ENCODE results near the gene C1orf21. TPM values are rescaled to one million over a fixed set of nuclear protein-coding genes. Genes with fewer than 3 reads are reported as not detected.

C1orf21 gene
- polyA plus RNA-seq, 1 experiment = 4.3 TPM

DNA sequence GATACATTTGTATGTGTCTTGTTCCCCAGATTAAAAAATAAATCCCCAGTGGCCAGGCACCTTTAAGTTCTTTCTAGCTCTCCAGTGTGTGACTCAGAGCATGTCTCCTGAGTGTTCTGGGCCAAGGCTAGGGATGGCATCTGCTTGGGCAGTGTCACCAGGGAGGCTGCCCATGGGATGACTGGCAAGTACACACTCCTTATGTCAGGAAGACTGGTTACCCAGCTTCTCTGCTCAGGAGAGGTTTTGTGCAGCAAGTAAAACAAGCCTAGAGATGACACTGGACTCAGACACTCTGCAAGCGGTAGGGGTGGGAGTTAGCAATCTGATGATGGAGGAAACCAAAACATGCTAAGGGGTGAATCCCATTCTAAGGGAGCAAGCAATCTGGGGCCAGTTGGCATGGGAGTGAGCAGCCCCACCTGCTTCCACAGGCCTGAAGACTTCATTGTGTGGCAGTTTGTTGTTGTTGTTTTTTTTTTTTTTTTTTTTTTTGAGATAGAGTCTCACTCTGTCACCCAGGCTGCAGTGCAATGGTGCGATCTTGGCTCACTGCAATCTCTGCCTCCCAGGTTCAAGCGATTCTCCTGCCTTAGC lies 230.7 kb downstream of the C1orf21 start:
- Histone ChIP-seq H3K36me3 (ENCODE audit: control insufficient read depth, insufficient read depth, low read length) (no peaks in the 10 kb centered on the region), H3K27me3 (ENCODE audit: control insufficient read depth, insufficient read depth, low read length) (no peaks in the 10 kb centered on the region), H3K4me3 (ENCODE audit: low read depth, low read length) (no peak overlapping the region)
- no peak for DNase-seq (ENCODE audit: low read depth)
- ChIA-PET CTCF (interaction anchor here (1.8 kb wide), 1 partner anchor 46 kb away, joined by 5 read pairs; no protein-coding TSS in a partner anchor), POLR2A (no interaction called here)
- TF ChIP-seq, protein P1, sequence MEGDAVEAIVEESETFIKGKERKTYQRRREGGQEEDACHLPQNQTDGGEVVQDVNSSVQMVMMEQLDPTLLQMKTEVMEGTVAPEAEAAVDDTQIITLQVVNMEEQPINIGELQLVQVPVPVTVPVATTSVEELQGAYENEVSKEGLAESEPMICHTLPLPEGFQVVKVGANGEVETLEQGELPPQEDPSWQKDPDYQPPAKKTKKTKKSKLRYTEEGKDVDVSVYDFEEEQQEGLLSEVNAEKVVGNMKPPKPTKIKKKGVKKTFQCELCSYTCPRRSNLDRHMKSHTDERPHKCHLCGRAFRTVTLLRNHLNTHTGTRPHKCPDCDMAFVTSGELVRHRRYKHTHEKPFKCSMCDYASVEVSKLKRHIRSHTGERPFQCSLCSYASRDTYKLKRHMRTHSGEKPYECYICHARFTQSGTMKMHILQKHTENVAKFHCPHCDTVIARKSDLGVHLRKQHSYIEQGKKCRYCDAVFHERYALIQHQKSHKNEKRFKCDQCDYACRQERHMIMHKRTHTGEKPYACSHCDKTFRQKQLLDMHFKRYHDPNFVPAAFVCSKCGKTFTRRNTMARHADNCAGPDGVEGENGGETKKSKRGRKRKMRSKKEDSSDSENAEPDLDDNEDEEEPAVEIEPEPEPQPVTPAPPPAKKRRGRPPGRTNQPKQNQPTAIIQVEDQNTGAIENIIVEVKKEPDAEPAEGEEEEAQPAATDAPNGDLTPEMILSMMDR (IDR thresholded peaks at IDR 0.05; ENCODE audit: insufficient read depth, low read depth, low read length) = no peak

DNA sequence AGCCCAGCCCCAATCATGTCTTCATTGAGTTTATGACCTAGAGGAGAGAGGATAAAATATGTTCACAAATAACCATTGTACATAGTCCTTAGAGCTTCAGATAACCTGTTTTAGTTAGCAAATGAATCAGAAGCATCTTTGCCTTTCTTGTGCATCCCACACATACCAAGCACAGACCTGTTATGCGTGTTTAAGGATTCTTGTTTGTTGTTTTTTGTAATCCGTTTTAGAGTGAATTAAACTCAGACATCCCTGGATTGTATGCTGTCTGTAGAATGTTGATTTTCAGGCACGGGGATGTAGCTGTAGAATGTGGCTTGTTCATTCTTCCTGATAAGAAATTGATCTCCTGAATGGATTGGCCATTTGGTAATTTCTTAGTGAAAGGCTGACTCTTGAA lies 232.0 kb downstream of the C1orf21 start:
- TF ChIP-seq, protein P1 (IDR thresholded peaks at IDR 0.05; ENCODE audit: insufficient read depth, low read depth, low read length) = no peak
- Histone ChIP-seq H3K4me3 (ENCODE audit: low read depth, low read length) (no peak overlapping the region), H3K36me3 (ENCODE audit: control insufficient read depth, insufficient read depth, low read length) (no peaks in the 10 kb centered on the region), H3K27me3 (ENCODE audit: control insufficient read depth, insufficient read depth, low read length) (no peaks in the 10 kb centered on the region)
- ChIA-PET POLR2A (no interaction called here), CTCF (no interaction called here)
- no peak for DNase-seq (ENCODE audit: low read depth)

DNA sequence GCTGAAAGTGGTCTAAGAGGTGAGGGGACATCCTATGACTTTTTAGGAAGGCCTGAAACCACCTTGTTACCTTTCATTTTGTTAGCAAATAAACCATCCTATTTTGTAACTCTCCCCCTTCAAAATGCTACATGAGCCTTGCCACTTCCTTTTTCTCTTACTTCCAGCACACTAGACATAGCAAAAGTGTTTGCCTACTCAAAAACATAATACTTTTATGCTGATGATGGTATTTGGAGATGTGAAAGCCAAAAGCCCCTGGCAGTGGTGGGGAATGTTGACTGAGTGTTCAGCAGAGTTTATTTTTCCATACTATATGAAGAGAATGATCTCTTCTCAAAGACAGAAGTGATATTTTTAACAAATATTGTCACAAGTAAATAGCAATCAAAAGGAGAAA lies 233.6 kb downstream of the C1orf21 start:
- Histone ChIP-seq H3K4me3 (ENCODE audit: low read depth, low read length) (no peak overlapping the region), H3K27me3 (ENCODE audit: control insufficient read depth, insufficient read depth, low read length) (no peaks in the 10 kb centered on the region), H3K36me3 (ENCODE audit: control insufficient read depth, insufficient read depth, low read length) (no peaks in the 10 kb centered on the region)
- DNase-seq (ENCODE audit: low read depth) = no peak
- POLR2A ChIA-PET = no interaction called here
- CTCF ChIA-PET = interaction anchor here (1.0 kb wide), 1 partner anchor 8 kb away, joined by 3 read pairs; no protein-coding TSS in a partner anchor
- TF ChIP-seq, protein P1 (IDR thresholded peaks at IDR 0.05; ENCODE audit: insufficient read depth, low read depth, low read length) = no peak

DNA sequence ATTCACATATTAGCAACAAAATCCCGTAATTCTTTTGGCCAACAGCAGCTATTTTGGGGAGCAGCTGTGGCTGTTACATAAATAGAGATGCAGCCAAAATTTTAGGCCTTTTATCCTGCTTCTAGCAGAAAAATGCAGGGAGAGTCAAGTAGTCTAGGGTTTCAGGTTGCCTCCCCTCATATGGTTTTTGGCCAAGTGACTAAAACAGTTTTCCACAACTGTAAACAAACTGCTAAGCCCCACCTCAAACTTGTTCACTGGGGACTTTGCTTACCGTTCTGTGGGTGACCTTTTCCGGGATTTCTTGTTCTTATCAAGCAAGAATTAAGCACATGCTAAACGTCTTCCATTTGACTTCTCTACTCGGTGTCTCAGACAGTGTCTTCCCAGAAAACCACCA lies 234.4 kb downstream of the C1orf21 start:
- no peaks in the 10 kb centered on the region for H3K36me3 ChIP-seq (ENCODE audit: control insufficient read depth, insufficient read depth, low read length)
- H3K27me3 ChIP-seq (ENCODE audit: control insufficient read depth, insufficient read depth, low read length) = no peaks in the 10 kb centered on the region
- CTCF ChIA-PET = no interaction called here
- DNase-seq (ENCODE audit: low read depth) = peak; percentile 27
- no peak overlapping the region for H3K4me3 ChIP-seq (ENCODE audit: low read depth, low read length)
- POLR2A ChIA-PET = no interaction called here
- TF ChIP-seq, protein P1 (IDR thresholded peaks at IDR 0.05; ENCODE audit: insufficient read depth, low read depth, low read length) = no peak

DNA sequence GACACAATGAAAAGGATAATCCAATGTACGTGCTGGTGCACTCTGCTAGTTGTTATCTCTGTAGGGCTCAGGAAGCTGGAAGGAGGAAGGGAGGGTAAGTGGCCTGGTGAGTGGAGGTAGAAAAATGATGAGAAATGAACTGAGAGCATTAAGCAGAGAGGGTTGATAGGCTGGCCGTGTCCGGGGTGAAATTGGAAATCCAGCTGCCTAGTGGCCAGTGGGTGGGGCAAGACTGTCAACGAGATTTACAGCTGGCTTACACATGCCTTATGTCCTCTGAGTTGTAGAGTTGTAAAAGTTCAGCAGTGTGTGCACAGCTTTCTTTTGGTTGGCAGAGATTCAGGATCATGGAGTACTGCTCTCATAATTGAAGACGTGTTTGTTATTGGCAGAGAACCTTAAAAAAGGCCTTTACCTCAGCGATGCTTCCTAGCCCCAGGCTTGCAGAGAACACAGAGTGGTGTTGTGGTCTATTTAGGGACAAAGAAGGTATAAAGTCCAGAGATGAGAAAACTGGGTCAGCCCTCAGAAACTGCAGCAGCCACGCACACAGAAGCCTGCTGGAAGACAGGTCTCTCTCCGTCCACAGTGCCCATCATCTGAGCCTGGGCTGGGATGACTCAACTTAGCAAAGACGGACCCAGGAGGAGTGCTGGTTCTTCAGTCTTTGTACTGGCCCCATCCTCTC lies 235.5 kb downstream of the C1orf21 start:
- CTCF ChIA-PET = no interaction called here
- Histone ChIP-seq H3K4me3 (ENCODE audit: low read depth, low read length) (no peak overlapping the region), H3K36me3 (ENCODE audit: control insufficient read depth, insufficient read depth, low read length) (no peaks in the 10 kb centered on the region), H3K27me3 (ENCODE audit: control insufficient read depth, insufficient read depth, low read length) (no peaks in the 10 kb centered on the region)
- TF ChIP-seq, protein P1 (IDR thresholded peaks at IDR 0.05; ENCODE audit: insufficient read depth, low read depth, low read length) = no peak
- DNase-seq (ENCODE audit: low read depth) = peak; percentile 90
- POLR2A ChIA-PET = no interaction called here

Data from BJ (cell line).